H9 (cell line): ENCODE data around the gene SELENOW. TPM values are rescaled to one million over a fixed set of nuclear protein-coding genes. Genes with fewer than 3 reads are reported as not detected.

Experiments used
- DNase-seq: peaks from one replicate; pipeline ENCODE4 v3.0.0-alpha.2; 2017
- H2AFZ ChIP-seq: one replicate; pipeline ENCODE4 v1.6.1; 2013; ENCODE audit warnings: mild to moderate bottlenecking, low read length, control low read depth, moderate library complexity
- H2AK5ac ChIP-seq: 2 replicates; pipeline ENCODE4 v1.6.1; 2013; ENCODE audit warnings: low read length, control low read depth, mixed read lengths; ENCODE audit not compliant: insufficient read length
- H2BK120ac ChIP-seq: one replicate; pipeline ENCODE4 v1.6.1; 2013; ENCODE audit warnings: low read depth, mild to moderate bottlenecking, low read length, control low read depth, inconsistent platforms; ENCODE audit not compliant: poor library complexity, severe bottlenecking
- H2BK12ac ChIP-seq: 2 replicates; pipeline ENCODE4 v1.6.1; 2013; ENCODE audit warnings: low read length, control low read depth, mixed read lengths, low read depth; ENCODE audit not compliant: insufficient read length
- H2BK15ac ChIP-seq: 2 replicates; pipeline ENCODE4 v1.6.1; 2013; ENCODE audit warnings: low read depth, low read length, control low read depth
- H2BK20ac ChIP-seq: one replicate; pipeline ENCODE4 v1.6.1; 2013; ENCODE audit warnings: low read depth, mild to moderate bottlenecking, low read length, control low read depth, inconsistent platforms; ENCODE audit not compliant: poor library complexity, severe bottlenecking
- H2BK5ac ChIP-seq: 2 replicates; pipeline ENCODE4 v1.6.1; 2013; ENCODE audit warnings: low read length, control low read depth, mixed read lengths; ENCODE audit not compliant: insufficient read length
- H3K14ac ChIP-seq: 2 replicates; pipeline ENCODE4 v1.6.1; 2013; ENCODE audit warnings: low read length, control low read depth; ENCODE audit not compliant: insufficient read depth
- H3K18ac ChIP-seq: 2 replicates; pipeline ENCODE4 v1.6.1; 2013; ENCODE audit warnings: low read depth, mild to moderate bottlenecking, mixed read lengths, low read length, control low read depth; ENCODE audit not compliant: insufficient read length
- H3K23ac ChIP-seq: 2 replicates; pipeline ENCODE4 v1.6.1; 2013; ENCODE audit warnings: low read length, control low read depth, mixed read lengths, low read depth; ENCODE audit not compliant: insufficient read length
- H3K23me2 ChIP-seq: 2 replicates; pipeline ENCODE4 v1.6.1; 2013; ENCODE audit warnings: low read depth, mild to moderate bottlenecking, mixed read lengths, low read length, control low read depth; ENCODE audit not compliant: insufficient read length, poor library complexity, severe bottlenecking
- H3K27ac ChIP-seq: 2 replicates; pipeline ENCODE4 v1.5.1; 2013; ENCODE audit warnings: low read length, control low read depth, mixed read lengths, low read depth; ENCODE audit not compliant: insufficient read length
- H3K27me3 ChIP-seq: 2 replicates; pipeline ENCODE4 v1.6.1; 2013; ENCODE audit warnings: low read length, control low read depth, inconsistent platforms; ENCODE audit not compliant: insufficient read depth
- H3K4ac ChIP-seq: 2 replicates; pipeline ENCODE4 v1.6.1; 2013; ENCODE audit warnings: low read depth, mild to moderate bottlenecking, control low read depth, inconsistent platforms, low read length, moderate library complexity
- H3K4me1 ChIP-seq: 2 replicates; pipeline ENCODE4 v1.6.1; 2013; ENCODE audit warnings: low read length, control low read depth, inconsistent platforms; ENCODE audit not compliant: insufficient read depth
- H3K4me2 ChIP-seq: 2 replicates; pipeline ENCODE4 v1.6.1; 2013; ENCODE audit warnings: low read length, control low read depth, mixed read lengths; ENCODE audit not compliant: insufficient read length, insufficient read depth
- H3K56ac ChIP-seq: 2 replicates; pipeline ENCODE4 v1.6.1; 2013; ENCODE audit warnings: low read depth, mild to moderate bottlenecking, mixed read lengths, low read length, control low read depth; ENCODE audit not compliant: insufficient read length
- H3K79me1 ChIP-seq: 2 replicates; pipeline ENCODE4 v1.6.1; 2013; ENCODE audit warnings: low read depth, mild to moderate bottlenecking, moderate library complexity, low read length, control low read depth, inconsistent platforms; ENCODE audit not compliant: insufficient read depth, poor library complexity, severe bottlenecking
- H3K79me2 ChIP-seq: 2 replicates; pipeline ENCODE4 v1.6.1; 2013; ENCODE audit warnings: low read length, control low read depth, inconsistent platforms; ENCODE audit not compliant: insufficient read depth
- H3K9ac ChIP-seq: 2 replicates; pipeline ENCODE4 v1.6.1; 2013; ENCODE audit warnings: low read length, control low read depth, mixed read lengths; ENCODE audit not compliant: insufficient read length; ENCODE audit errors: extremely low read depth
- H3K9me3 ChIP-seq: one replicate; pipeline ENCODE4 v1.6.1; 2013; ENCODE audit warnings: low read depth, low read length, inconsistent platforms; ENCODE audit not compliant: control insufficient read depth
- H3T11ph ChIP-seq: one replicate; pipeline ENCODE4 v1.6.1; 2013; ENCODE audit warnings: mild to moderate bottlenecking, low read length, control low read depth, inconsistent platforms
- H4K20me1 ChIP-seq: one replicate; pipeline ENCODE4 v1.6.1; 2013; ENCODE audit not compliant: control insufficient read depth, insufficient read length, insufficient read depth
- H4K5ac ChIP-seq: 2 replicates; pipeline ENCODE4 v1.6.1; 2013; ENCODE audit warnings: low read depth, mild to moderate bottlenecking, mixed read lengths, low read length, control low read depth; ENCODE audit not compliant: insufficient read length
- H4K8ac ChIP-seq: replicated peaks from 2 replicates; pipeline ENCODE4 v1.6.1; 2013; ENCODE audit warnings: low read length, control low read depth, mixed read lengths, low read depth; ENCODE audit not compliant: insufficient read length
- H4K91ac ChIP-seq: 2 replicates; pipeline ENCODE4 v1.6.1; 2013; ENCODE audit warnings: low read depth, mild to moderate bottlenecking, moderate library complexity, mixed read lengths, low read length, control low read depth; ENCODE audit not compliant: insufficient read length
- H3K27ac Mint-ChIP-seq, 3 experiments: 2 replicates in 2 of 3; 3 replicates in 1 of 3; pipeline ENCODE4 v1.8.0; 2020 to 2021; ENCODE audit warnings: mixed read lengths in 3 of 3, mild to moderate bottlenecking in 1 of 3, moderate library complexity in 1 of 3
- H3K27me3 Mint-ChIP-seq: 2 replicates; pipeline ENCODE4 v1.8.0; 2021; ENCODE audit warnings: low read depth, mild to moderate bottlenecking, moderate library complexity, mixed read lengths
- H3K36me3 Mint-ChIP-seq, 3 experiments: 2 replicates in 2 of 3; 3 replicates in 1 of 3; pipeline ENCODE4 v1.8.0; 2020 to 2021; ENCODE audit warnings: low read depth in 3 of 3, mixed read lengths in 3 of 3; ENCODE audit not compliant: insufficient read depth in 1 of 3
- H3K4me1 Mint-ChIP-seq, 2 experiments: 2 replicates each; pipeline ENCODE4 v1.8.0; 2020; ENCODE audit warnings: mixed read lengths in 2 of 2
- H3K4me3 Mint-ChIP-seq, 2 experiments: 2 replicates in 1 of 2; 3 replicates in 1 of 2; pipeline ENCODE4 v1.8.0; 2020 to 2021; ENCODE audit warnings: mild to moderate bottlenecking in 2 of 2, mixed read lengths in 2 of 2, moderate library complexity in 1 of 2
- H3K9me3 Mint-ChIP-seq, 2 experiments: 2 replicates in 1 of 2; 3 replicates in 1 of 2; pipeline ENCODE4 v1.8.0; 2020; ENCODE audit warnings: mild to moderate bottlenecking in 2 of 2, mixed read lengths in 2 of 2, moderate library complexity in 1 of 2
- WGBS: extraction: QIAGEN DNeasy Blood & Tissue Kit; methylation state at CpG from one replicate; pipeline ENCODE4 v1.1.7; 2013; ENCODE audit warnings: missing lambda C conversion rate, low lambda C conversion rate, mixed read lengths; ENCODE audit not compliant: insufficient read length; ENCODE audit errors: extremely low coverage; 5-methylcytosine and 5-hydroxymethylcytosine counted together
- total RNA-seq: library from RNA; stranded (reverse); gene quantifications from 2 replicates; pipeline ENCODE4 v1.2.1, GENCODE V29; 2021
- TF ChIP-seq, protein P1 (sequence below): fragments of 200-600 bp; sonication (generic); conservative IDR thresholded peaks from 3 replicates; pipeline ENCODE4 v1.8.0; 2021; ENCODE audit warnings: antibody characterized with exemption, mild to moderate bottlenecking

The SELENOW gene
- total RNA-seq, 1 experiment from 2014 or later: 388 TPM

DNA sequence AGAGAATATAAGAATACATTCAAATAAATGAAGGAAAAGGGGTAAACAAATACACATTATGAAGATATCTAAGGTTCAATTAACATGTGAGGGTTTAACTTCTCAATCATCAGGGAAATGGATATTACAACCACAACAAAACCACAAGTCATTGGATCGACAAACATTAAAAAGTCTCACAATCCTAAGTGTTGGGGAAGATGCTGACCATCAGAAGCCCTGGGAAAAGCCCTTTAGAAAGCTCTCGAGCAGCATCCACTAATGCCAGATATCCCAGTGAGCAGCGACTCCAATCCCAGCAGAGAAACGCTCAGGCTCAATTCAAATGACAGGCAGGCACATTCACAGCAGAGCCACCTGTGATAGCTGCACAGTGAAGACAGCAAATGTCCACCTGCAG lies 22.8 kb downstream of the SELENOW start:
- no peak overlapping the region for H2BK20ac ChIP-seq
- no peak overlapping the region for H4K91ac ChIP-seq
- no peak overlapping the region for H3K9ac ChIP-seq
- H4K8ac ChIP-seq: no peak overlapping the region
- H3K4me1 Mint-ChIP-seq: peaks cover 2 to 4% of the 10 kb centered on the region in 2 experiments; a peak in 1 of 4 replicates
- TF ChIP-seq, protein P1, sequence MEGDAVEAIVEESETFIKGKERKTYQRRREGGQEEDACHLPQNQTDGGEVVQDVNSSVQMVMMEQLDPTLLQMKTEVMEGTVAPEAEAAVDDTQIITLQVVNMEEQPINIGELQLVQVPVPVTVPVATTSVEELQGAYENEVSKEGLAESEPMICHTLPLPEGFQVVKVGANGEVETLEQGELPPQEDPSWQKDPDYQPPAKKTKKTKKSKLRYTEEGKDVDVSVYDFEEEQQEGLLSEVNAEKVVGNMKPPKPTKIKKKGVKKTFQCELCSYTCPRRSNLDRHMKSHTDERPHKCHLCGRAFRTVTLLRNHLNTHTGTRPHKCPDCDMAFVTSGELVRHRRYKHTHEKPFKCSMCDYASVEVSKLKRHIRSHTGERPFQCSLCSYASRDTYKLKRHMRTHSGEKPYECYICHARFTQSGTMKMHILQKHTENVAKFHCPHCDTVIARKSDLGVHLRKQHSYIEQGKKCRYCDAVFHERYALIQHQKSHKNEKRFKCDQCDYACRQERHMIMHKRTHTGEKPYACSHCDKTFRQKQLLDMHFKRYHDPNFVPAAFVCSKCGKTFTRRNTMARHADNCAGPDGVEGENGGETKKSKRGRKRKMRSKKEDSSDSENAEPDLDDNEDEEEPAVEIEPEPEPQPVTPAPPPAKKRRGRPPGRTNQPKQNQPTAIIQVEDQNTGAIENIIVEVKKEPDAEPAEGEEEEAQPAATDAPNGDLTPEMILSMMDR: no peak
- H3K9me3 ChIP-seq: no peaks in the 10 kb centered on the region
- no peaks in the 10 kb centered on the region for H3K79me2 ChIP-seq
- peaks cover 2% of the 10 kb centered on the region; the same call in 1 of the 2 replicates for H3K27me3 Mint-ChIP-seq
- DNase-seq: no peak
- H2BK120ac ChIP-seq: no peak overlapping the region
- no peaks in the 10 kb centered on the region for H3K4me1 ChIP-seq
- no peak overlapping the region for H3K18ac ChIP-seq
- no peak overlapping the region for H3K14ac ChIP-seq
- H4K20me1 ChIP-seq: no peaks in the 10 kb centered on the region
- H3K4me3 Mint-ChIP-seq: no peak overlapping the region
- no peaks in the 10 kb centered on the region for H3K27me3 ChIP-seq
- H3K23ac ChIP-seq: no peak overlapping the region
- no peak overlapping the region for H3K27ac ChIP-seq
- no peaks in the 10 kb centered on the region for H3K79me1 ChIP-seq
- H3K23me2 ChIP-seq: no peaks in the 10 kb centered on the region
- H3K9me3 Mint-ChIP-seq: peaks cover 5 to 10% of the 10 kb centered on the region in 2 experiments; a peak in 4 of 5 replicates
- H2AK5ac ChIP-seq: no peak overlapping the region
- no peak overlapping the region for H4K5ac ChIP-seq
- no peak overlapping the region for H3K4ac ChIP-seq
- H3K4me2 ChIP-seq: no peak overlapping the region
- no peak overlapping the region for H2BK15ac ChIP-seq
- H2AFZ ChIP-seq: no peak overlapping the region
- no peak overlapping the region for H3K56ac ChIP-seq
- no peak overlapping the region; a peak in 1 of 7 replicates for H3K27ac Mint-ChIP-seq
- H2BK5ac ChIP-seq: no peak overlapping the region
- peaks cover 5 to 7% (median 5%) of the 10 kb centered on the region in 3 experiments; a peak in 3 of 7 replicates for H3K36me3 Mint-ChIP-seq
- no peak overlapping the region for H2BK12ac ChIP-seq
- no peak overlapping the region for H3T11ph ChIP-seq
- WGBS: no CpG with 5 or more reads among the region's 4 CpGs
